Spinal cord (tissue), 10 donors: Measurements from ENCODE around the gene PITRM1. TPM values are rescaled to one million over a fixed set of nuclear protein-coding genes. Genes with fewer than 3 reads are reported as not detected.
"Not testable (repeated sequence)": the region's sequence is repeated elsewhere in the genome, so short reads cannot be mapped to it uniquely, and the experiment has no call there.

Experiments used
- DNase-seq, 6 donors: peaks; one replicate each; pipeline versions ENCODE4 v3.0.0 to v3.0.0-alpha.2; 2013 to 2015; ENCODE audit warnings: low spot score in 6 of 6, low read depth in 4 of 6
- H3K27ac ChIP-seq: one replicate; pipeline ENCODE4 v1.5.1; 2013; ENCODE audit warnings: low read depth, low read length, control low read depth
- H3K27me3 ChIP-seq: one replicate; pipeline ENCODE4 v1.6.1; 2013; ENCODE audit warnings: low read length; ENCODE audit not compliant: control insufficient read depth, insufficient read depth
- H3K36me3 ChIP-seq: one replicate; pipeline ENCODE4 v1.6.1; 2013; ENCODE audit warnings: low read length; ENCODE audit not compliant: control insufficient read depth, insufficient read depth
- H3K4me1 ChIP-seq: one replicate; pipeline ENCODE4 v1.6.1; 2013; ENCODE audit warnings: low read length; ENCODE audit not compliant: control insufficient read depth, insufficient read depth
- H3K4me3 ChIP-seq: one replicate; pipeline ENCODE4 v1.5.1; 2013; ENCODE audit warnings: low read depth, low read length, control low read depth
- H3K9me3 ChIP-seq: one replicate; pipeline ENCODE4 v1.6.1; 2013; ENCODE audit warnings: low read length; ENCODE audit not compliant: control insufficient read depth, insufficient read depth
- WGBS: methylation state at CpG from one replicate; pipeline ENCODE4 v1.1.5; 2013; ENCODE audit warnings: missing lambda C conversion rate; ENCODE audit not compliant: insufficient coverage; 5-methylcytosine and 5-hydroxymethylcytosine counted together
- polyA plus RNA-seq, 2 donors: library from polyadenylated mRNA; unstranded; fragments of 120-200 nt; gene quantifications; one replicate each; pipeline ENCODE4 v1.2.1, GENCODE V29; 2013; ENCODE audit not compliant: insufficient read length in 2 of 2
- total RNA-seq, 2 donors: library from RNA; depleted of rRNA in 1 of 2; stranded (reverse); fragments of 120-200 nt in 1 of 2; fragments of >200 nt in 1 of 2; gene quantifications; one replicate each; pipeline versions ENCODE4 v1.2.3 to v1.2.4, GENCODE V29; 2013 to 2014
- donor health status: healthy.

PITRM1 gene
- total and polyA plus RNA-seq, 4 donors: 60.0 to 103 (median 80.3) TPM

DNA sequence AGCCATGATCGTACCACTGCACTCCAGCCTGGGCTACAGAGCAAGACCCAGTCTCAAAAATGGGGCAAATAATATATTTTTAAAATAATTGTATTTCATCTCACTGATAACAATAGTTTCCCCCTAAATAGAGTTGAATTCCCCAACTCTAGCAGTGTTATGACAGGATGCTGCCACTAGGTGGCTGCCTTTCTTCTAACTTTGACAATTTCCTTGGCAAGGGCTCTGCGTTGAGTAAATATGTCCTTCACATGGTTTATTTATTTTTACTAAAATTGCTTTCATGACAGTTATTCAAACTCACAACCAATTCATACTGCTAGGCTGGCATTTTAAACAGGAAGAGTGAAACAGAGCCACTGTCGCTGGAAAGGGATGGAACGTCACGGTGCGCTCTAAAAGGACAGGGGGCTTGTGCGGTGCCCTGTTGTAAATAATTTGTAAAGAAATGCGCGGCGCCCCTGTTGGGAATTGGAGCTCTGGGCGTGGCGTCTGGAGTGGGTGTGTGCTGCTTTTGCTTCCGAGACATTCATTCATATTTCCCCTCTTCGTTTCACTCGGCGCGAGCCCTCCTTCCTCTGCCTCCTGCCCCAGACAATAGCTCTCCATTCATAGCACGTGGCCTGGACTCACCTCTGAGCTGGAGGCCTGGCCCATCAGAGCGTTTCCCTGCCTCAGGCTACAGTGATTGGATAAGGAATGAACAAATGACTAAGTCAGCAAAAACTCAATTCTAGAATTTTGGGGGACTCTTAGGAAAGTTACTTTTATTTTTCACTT, 20.5 kb upstream of the PITRM1 start:
- no peaks in the 10 kb centered on the region for H3K9me3 ChIP-seq
- peaks cover 20% of the 10 kb centered on the region for H3K4me1 ChIP-seq
- peak in 3 of 6 donors; percentile 50 to 89 (median 88) for DNase-seq
- no peaks in the 10 kb centered on the region for H3K36me3 ChIP-seq
- H3K27me3 ChIP-seq: peaks cover 5% of the 10 kb centered on the region
- no peak overlapping the region for H3K27ac ChIP-seq
- 14% methylated on average over 4 of the region's 19 CpGs for WGBS
- H3K4me3 ChIP-seq: peak overlapping the region; percentile 38

- no peaks in the 10 kb centered on the region for H3K9me3 ChIP-seq
- H3K36me3 ChIP-seq: no peaks in the 10 kb centered on the region
- no peak for DNase-seq
Observed at GRCh38 chr10:3190817-3191216, 18.2 kb upstream of the PITRM1 start.

DNA sequence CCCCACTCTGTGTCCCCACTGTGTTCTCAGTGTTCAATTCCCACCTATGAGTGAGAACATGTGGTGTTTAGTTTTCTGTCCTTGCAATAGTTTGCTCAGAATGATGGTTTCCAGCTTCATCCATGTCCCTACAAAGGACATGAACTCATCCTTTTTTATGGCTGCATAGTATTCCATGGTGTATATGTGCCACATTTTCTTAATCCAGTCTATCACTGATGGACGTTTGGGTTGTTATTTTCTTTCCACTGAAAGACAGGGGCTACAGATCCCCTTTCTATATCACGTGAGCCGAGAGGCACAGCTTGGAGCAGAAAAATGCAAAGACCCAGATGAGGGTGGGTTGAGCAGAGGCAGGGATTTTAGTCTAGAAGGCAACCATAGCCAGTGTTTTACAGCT, 14.6 kb upstream of the PITRM1 start:
- not testable (repeated sequence) for H3K27me3 ChIP-seq, H3K4me1 ChIP-seq, H3K9me3 ChIP-seq, H3K27ac ChIP-seq, H3K4me3 ChIP-seq, DNase-seq, H3K36me3 ChIP-seq
- WGBS: 100% methylated on average over 1 of the region's 3 CpGs

More at GRCh38 chr10:3190817-3191216, 18.2 kb upstream of the PITRM1 start:
- Histone ChIP-seq H3K4me3 (no peak overlapping the region), H3K27ac (no peak overlapping the region), H3K27me3 (no peaks in the 10 kb centered on the region), H3K4me1 (peaks cover 4% of the 10 kb centered on the region)
- WGBS: 96% methylated on average over 2 of the region's 3 CpGs

DNA sequence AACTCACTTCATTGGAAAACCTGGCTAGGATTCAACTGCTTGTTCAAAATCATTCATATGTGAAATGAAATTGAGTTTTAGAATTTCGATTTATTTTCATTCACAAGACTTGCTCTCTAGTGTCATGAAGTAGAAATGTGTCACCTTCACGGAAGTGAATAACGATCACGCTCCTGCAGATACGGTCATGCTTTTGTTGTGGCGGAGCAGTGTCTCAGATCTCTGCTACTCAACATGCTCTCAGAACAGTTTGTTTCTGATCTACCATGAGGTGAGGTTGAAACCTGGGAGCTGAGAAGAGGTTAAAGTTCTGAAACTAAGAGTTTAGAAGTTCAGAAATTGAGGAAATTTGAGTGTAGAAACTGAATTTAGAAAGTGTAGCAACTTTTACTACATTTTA, 13.8 kb upstream of the PITRM1 start:
- no peaks in the 10 kb centered on the region for H3K4me1 ChIP-seq
- no peak overlapping the region for H3K4me3 ChIP-seq
- DNase-seq: peak in 1 of 6 donors; percentile 8
- H3K27ac ChIP-seq: no peak overlapping the region
- no peaks in the 10 kb centered on the region for H3K36me3 ChIP-seq
- no peaks in the 10 kb centered on the region for H3K27me3 ChIP-seq
- H3K9me3 ChIP-seq: no peaks in the 10 kb centered on the region
- 84% methylated on average over 4 of the region's 6 CpGs for WGBS

- 95% methylated on average over 5 of the region's 6 CpGs for WGBS
- Histone ChIP-seq H3K27me3 (no peaks in the 10 kb centered on the region), H3K4me3 (no peak overlapping the region), H3K27ac (no peak overlapping the region), H3K36me3 (no peaks in the 10 kb centered on the region), H3K9me3 (no peaks in the 10 kb centered on the region), H3K4me1 (no peaks in the 10 kb centered on the region)
- no peak for DNase-seq
Observed at GRCh38 chr10:3185386-3185785, 12.8 kb upstream of the PITRM1 start.

GRCh38 chr10:3180355-3181025, 7.9 kb upstream of the PITRM1 start:
- no peaks in the 10 kb centered on the region for H3K9me3 ChIP-seq
- H3K4me3 ChIP-seq: no peak overlapping the region
- no peak for DNase-seq
- 98% methylated on average over 4 of the region's 6 CpGs for WGBS
- no peaks in the 10 kb centered on the region for H3K27me3 ChIP-seq
- H3K27ac ChIP-seq: no peak overlapping the region
- no peaks in the 10 kb centered on the region for H3K36me3 ChIP-seq
- no peaks in the 10 kb centered on the region for H3K4me1 ChIP-seq

DNA sequence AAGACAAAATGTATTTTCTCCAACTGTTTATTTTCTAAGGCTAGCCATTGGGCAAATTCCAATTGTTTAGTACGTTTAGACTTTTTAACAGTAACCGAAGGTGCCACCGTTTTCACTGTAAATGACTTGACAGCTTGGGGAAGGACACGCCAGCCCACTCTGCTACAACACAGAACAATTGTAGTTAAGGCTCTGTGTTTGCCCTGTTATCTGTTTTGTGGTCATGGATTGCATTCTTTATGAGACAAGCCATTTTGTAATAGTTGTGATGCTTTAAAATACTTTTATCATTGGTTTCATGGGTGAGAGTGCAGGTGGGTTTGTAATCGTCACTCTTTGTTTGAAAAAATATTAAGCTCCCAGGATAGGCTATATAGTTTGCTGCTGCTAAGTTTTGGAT, 6.6 kb upstream of the PITRM1 start:
- 83% methylated on average over 2 of the region's 5 CpGs for WGBS
- H3K9me3 ChIP-seq: no peaks in the 10 kb centered on the region
- H3K27me3 ChIP-seq: no peaks in the 10 kb centered on the region
- no peaks in the 10 kb centered on the region for H3K4me1 ChIP-seq
- no peak for DNase-seq
- H3K4me3 ChIP-seq: no peak overlapping the region
- H3K27ac ChIP-seq: no peak overlapping the region
- no peaks in the 10 kb centered on the region for H3K36me3 ChIP-seq

- no peaks in the 10 kb centered on the region for H3K27me3 ChIP-seq
- H3K27ac ChIP-seq: no peak overlapping the region
- WGBS: 88% methylated on average over 3 of the region's 5 CpGs
- H3K36me3 ChIP-seq: no peaks in the 10 kb centered on the region
- H3K4me3 ChIP-seq: no peak overlapping the region
- peaks cover 9% of the 10 kb centered on the region for H3K4me1 ChIP-seq
- no peak for DNase-seq
- no peaks in the 10 kb centered on the region for H3K9me3 ChIP-seq
Observed at GRCh38 chr10:3178042-3178441, 5.5 kb upstream of the PITRM1 start.

DNA sequence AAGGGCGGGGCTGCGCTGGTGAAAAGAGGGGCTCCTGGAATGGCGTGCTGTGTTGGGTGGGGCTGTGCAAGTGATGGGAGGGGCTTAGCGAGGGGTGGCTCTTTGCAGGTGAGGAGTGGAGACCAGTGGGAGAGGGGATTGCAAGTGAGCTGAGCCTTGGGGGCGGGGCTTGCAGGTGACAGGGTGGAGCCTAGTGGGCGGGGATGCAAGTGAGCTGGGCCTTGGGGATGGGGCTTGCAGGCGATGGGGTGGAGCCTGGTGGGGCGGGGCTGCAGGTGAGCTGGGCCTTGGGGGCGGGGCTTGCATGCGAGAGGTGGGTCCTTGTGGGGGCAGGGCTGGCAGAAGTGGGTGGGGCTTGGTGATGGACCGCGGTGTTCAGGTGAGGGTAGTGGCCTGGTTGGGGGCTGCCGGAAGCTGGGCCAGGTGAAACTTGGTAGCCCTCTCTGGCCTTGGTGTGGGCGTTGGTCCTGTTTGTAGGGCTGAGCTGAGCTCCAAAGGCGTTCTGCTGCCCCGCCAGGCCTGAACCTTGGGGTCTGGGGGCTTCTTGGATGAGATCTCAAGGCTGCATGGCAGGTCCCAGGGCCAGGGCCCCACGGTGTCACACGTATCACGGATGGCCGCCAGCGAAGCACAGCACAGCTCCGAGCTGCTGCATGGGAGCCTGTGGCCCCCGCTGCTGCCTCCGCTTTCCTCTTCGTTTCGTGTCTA, 743 bp upstream of the PITRM1 start:
- H3K4me3 ChIP-seq: peak overlapping the region; percentile 47
- H3K27me3 ChIP-seq: no peaks in the 10 kb centered on the region
- H3K9me3 ChIP-seq: no peaks in the 10 kb centered on the region
- peaks cover 15% of the 10 kb centered on the region for H3K36me3 ChIP-seq
- 40% methylated on average over 26 of the region's 26 CpGs for WGBS
- DNase-seq: no peak
- H3K4me1 ChIP-seq: peaks cover 30% of the 10 kb centered on the region
- peak overlapping the region; percentile 22 for H3K27ac ChIP-seq
